Measurements from ENCODE around the gene DISP3.

Gene DISP3

GRCh38 chr1:11482198-11482597 is 3.2 kb downstream of the DISP3 start:
- H3K36me3 ChIP-seq (ENCODE audit: control insufficient read depth, insufficient read depth, low read length): no peaks in the 10 kb centered on the region
- no peak overlapping the region for H3K4me3 ChIP-seq (replicated peaks; ENCODE audit: low read depth, low read length)
- no peak for TF ChIP-seq CTCF (IDR thresholded peaks at IDR 0.05; ENCODE audit: insufficient read depth, low read length, poor library complexity, severe bottlenecking)
- H3K27me3 ChIP-seq (replicated peaks; ENCODE audit: control insufficient read depth, insufficient read depth, low read length): peaks cover 2% of the 10 kb centered on the region
- DNase-seq (ENCODE audit: extremely low read depth, insufficient read length): no peak

GRCh38 chr1:11482701-11483479 is 3.9 kb downstream of the DISP3 start:
- H3K4me3 ChIP-seq (replicated peaks; ENCODE audit: low read depth, low read length): no peak overlapping the region
- H3K27me3 ChIP-seq (replicated peaks; ENCODE audit: control insufficient read depth, insufficient read depth, low read length): peaks cover 2% of the 10 kb centered on the region
- no peaks in the 10 kb centered on the region for H3K36me3 ChIP-seq (ENCODE audit: control insufficient read depth, insufficient read depth, low read length)
- DNase-seq (ENCODE audit: extremely low read depth, insufficient read length): no peak
- no peak for TF ChIP-seq CTCF (IDR thresholded peaks at IDR 0.05; ENCODE audit: insufficient read depth, low read length, poor library complexity, severe bottlenecking)

DNA sequence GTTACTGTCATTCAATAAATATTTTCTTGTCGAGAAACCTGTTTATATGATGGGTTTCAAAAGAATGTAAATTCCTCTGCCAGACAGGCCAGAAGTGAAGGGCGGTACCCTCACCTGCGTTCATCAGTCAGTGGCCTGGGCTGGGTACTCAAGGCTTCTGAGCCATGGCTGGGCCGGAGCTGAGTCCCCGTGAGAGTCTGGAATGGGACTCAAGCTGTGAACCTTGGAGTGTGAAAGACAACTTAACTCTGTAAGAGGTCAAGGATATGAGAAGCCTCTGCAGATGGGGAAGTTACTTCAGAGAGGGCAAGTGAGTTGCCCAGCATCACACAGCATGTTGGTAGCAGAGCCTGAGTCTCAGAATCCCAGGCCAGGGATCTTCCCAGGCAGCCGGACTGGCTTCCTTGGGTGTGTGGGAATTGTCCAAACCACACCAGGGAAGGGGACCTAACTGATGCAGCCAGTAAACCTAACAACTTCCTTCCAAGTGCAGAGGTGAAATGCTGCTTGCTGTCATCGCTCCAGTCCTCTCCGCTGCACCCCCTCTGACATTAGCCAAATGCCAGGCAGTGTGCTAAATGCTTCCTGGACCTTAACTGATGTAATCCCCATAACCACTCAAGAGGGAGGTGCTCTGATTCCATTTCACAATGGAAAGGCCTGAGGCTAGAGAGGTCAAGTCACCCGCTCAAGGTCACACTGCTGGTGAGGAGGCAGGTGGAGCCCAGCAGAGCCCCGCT is 4.8 kb downstream of the DISP3 start:
- H3K4me3 ChIP-seq (replicated peaks; ENCODE audit: low read depth, low read length): no peak overlapping the region
- H3K27me3 ChIP-seq (replicated peaks; ENCODE audit: control insufficient read depth, insufficient read depth, low read length): peaks cover 2% of the 10 kb centered on the region
- H3K36me3 ChIP-seq (ENCODE audit: control insufficient read depth, insufficient read depth, low read length): no peaks in the 10 kb centered on the region
- DNase-seq (ENCODE audit: extremely low read depth, insufficient read length): no peak
- no peak for TF ChIP-seq CTCF (IDR thresholded peaks at IDR 0.05; ENCODE audit: insufficient read depth, low read length, poor library complexity, severe bottlenecking)

GRCh38 chr1:11484321-11484655 is 5.3 kb downstream of the DISP3 start:
- peaks cover 2% of the 10 kb centered on the region for H3K27me3 ChIP-seq (replicated peaks; ENCODE audit: control insufficient read depth, insufficient read depth, low read length)
- DNase-seq (ENCODE audit: extremely low read depth, insufficient read length): no peak

GRCh38 chr1:11485191-11485590 is 6.2 kb downstream of the DISP3 start:
- H3K36me3 ChIP-seq (ENCODE audit: control insufficient read depth, insufficient read depth, low read length): no peaks in the 10 kb centered on the region
- no peak for TF ChIP-seq CTCF (IDR thresholded peaks at IDR 0.05; ENCODE audit: insufficient read depth, low read length, poor library complexity, severe bottlenecking)
- no peak overlapping the region for H3K4me3 ChIP-seq (replicated peaks; ENCODE audit: low read depth, low read length)
- DNase-seq (ENCODE audit: extremely low read depth, insufficient read length): no peak
- peaks cover 2% of the 10 kb centered on the region for H3K27me3 ChIP-seq (replicated peaks; ENCODE audit: control insufficient read depth, insufficient read depth, low read length)

More at GRCh38 chr1:11484321-11484655, 5.3 kb downstream of the DISP3 start:
- H3K4me3 ChIP-seq (replicated peaks; ENCODE audit: low read depth, low read length): no peak overlapping the region
- TF ChIP-seq CTCF (IDR thresholded peaks at IDR 0.05; ENCODE audit: insufficient read depth, low read length, poor library complexity, severe bottlenecking): no peak
- no peaks in the 10 kb centered on the region for H3K36me3 ChIP-seq (ENCODE audit: control insufficient read depth, insufficient read depth, low read length)
